CD4-positive, alpha-beta T cell treated with Interleukin-4 for 4 hours (primary cell): Measurements from ENCODE around the gene CFAP100.

Source experiments
- DNase-seq: peaks from one replicate; pipeline ENCODE4 v3.0.0-alpha.2; 2020

Gene CFAP100

DNA sequence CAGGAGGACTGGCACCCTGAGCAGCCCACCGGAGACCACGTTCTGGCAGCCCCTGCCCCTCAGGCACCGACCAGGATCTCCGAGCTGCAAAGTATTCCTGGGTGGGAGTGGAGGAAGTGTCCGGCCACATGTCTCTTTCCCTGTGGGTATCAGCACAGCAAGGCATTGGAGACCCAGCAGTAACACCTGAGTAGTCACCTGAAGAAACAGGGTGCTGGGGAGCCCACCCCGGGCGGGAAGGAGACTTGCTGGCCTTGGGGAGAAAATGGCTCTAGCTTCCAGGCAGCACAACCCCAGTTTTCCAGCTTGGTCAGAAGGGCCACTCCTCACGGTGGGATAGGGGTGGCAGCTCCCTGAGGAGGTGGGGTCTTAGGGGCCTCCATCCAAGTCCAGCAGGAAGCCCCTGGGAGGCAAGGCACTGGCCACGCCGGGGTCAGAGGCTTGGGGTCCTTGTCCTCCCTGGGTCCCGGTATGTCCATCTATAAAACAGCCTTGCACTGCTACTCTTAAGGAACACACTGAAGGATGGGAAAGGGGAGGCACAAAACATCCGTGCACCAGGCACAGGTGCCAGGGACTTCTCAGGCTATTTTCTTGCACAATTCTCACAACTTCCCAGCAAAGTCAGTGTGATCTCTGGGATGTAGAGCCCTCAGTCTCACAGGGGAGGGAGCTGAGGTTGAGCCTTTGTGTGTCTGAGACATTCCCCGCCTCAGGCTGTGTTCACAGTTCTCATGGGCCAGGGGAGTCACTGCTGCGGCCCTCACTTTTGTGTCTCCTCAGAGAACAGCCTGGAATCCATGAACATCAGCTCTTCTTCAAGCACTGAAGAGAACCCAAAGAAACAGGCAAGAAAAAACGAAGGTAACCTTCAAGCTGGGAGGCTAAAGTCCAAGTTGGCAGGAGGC lies 11.9 kb downstream of the CFAP100 start:
- DNase-seq = no peak

DNA sequence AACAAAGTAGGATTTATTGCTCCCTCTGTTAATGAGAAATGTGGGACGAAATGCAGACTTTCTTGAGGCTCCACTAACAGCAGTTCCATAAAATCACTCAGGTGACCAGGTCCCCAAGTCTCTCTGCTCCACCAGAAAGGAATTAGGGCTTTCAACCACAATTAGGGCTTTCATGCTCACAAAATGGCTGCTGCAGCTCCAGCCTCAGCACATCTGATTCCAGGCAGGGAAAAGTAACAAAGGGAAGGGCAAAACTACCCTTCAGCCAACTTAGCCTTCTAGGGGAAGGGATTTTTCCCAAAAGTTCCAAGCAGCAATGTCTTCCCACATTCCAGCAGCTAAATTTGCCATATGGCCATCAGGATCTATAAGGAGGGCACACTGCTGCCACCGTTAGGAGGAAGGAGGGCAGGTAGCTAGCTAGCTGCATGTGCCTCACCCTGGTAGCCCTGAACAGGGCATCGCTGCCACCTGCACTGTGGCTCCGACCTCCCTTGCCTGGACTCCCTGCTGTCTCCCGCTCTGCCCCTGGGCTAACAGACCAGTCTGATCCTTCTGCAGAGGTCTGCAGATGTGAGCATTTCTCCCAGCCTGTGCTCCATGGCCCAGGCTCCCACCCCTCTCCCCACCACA lies 12.8 kb downstream of the CFAP100 start:
- DNase-seq = no peak

DNA sequence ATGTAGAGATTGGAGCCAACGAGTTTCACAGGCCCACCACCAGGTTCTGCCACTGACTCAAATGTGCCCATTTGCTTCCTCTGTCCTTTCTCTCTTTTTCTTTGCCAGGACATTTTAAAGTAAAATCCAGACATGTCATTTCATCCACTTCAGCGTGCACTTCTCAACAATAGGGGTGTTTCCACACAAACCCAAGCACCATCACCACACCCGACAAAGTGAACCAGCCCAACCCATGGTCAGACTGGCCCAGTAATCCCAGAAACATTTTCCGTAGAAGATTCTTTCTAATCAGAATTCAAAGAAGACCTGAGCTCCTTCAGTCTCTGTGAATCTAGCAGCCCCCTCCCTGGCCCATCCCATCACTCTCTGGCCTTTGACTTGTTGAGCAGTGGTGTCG lies 13.4 kb downstream of the CFAP100 start:
- DNase-seq = no peak

DNA sequence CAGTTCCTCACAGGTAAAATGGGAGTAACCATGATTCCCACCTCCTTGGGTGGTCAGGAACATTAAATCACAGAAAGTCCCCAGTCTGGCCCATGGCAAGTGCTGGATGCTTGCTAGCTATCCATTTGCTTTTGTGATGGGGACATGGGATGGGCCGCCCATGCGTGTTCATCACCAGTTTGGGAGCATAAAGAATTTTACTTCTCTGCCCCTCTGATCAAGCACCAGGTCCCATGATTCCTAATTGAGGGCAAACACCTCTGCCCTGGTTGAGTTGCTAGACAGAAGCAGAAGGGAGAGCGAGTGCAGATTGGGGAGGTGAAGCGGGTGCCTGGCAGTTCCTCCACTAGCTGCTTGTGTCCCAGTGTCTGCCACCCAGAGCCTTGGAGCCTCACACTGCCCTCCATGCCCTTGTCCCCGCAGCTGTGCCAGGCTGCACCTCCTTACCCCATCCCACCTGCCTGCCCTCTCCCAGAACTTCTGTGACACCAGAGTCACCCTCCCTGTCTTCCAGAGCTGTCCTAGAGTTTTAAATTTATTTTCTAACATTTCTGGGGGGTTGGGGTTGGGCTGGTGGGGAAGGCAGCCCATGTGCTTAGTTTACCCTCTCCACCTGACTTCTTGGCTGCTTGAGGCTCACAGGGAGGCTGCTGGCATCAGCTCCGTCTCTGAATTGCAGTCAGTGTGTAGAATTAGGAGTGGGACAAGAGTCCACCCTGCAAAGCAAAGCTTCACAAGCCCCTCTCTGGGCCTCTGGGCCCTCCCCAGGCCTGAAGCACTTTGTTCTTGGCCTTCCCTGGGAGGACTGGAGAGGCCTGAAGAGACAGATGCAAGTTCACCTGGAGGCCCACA lies 18.4 kb downstream of the CFAP100 start:
- DNase-seq = no peak

DNA sequence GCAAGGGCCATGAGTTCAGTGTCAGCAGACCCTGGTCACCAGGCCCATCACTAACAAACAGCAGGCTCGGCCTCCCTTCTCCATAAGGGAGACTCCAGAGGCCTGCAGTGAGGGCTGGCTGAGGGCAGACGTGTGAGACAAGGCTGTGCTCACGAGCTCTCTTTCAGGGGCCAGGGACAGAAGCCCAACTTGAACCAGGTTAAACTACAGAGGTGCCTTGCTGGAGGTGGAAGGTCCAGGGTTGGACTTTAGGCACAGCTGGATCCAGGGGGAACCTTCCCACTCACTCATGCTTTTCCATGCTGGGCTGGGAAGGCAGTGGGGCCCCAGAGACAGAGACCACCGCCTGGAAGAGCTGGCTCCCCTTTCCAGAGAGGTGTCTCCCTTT lies 19.0 kb downstream of the CFAP100 start:
- no peak for DNase-seq

DNA sequence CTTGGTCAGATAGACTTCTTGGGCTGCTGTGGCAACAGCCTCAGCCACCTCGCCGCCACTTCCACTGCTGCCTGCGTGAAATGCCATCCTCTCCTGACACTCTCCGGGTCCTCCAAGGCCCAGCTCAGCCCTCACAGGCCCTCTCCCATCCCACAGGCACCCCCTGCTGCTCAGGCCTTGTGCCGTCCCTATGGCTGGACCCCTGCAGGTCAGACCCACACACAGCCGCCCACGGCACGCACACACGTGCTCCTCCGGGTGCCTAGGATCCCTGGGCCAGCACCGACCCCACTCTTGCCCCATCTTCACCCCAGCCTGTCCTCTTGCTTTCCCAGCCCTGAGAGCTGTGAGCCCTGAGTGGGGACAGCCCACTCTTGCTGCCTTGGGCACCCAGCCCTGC lies 19.7 kb downstream of the CFAP100 start:
- DNase-seq = no peak

DNA sequence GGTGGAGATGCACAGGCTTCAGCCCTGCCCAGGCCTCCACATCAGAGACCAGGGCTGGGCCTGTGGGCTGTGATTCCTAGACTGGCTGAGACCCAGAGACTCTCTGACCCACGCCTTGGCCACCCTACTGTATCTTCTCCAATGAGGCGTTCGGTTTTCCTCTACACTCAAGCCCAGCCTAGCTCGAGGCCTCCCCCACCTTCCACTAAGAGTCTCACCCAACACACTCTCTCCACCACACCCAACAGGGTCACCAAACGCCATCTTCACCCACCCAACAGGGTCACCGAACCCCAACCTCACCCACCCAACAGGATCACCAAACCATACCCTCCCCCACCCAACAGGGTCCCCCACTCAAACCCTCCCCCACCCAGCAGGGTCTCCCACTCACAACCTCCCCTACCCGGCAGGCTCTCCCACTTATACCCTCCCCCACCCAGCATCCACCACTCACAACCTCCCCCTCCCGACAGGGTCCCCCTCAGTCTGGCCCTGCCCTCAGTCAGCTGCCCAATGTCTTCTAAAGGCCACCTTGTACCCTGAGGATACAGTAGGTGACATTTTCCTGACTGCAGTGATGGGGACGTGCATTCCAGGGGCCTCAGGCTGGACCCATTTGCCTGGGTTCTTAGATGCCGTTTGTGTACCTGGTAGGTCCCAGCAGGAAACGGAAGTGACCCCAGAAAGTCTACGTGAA lies 20.4 kb downstream of the CFAP100 start:
- DNase-seq = no peak

DNA sequence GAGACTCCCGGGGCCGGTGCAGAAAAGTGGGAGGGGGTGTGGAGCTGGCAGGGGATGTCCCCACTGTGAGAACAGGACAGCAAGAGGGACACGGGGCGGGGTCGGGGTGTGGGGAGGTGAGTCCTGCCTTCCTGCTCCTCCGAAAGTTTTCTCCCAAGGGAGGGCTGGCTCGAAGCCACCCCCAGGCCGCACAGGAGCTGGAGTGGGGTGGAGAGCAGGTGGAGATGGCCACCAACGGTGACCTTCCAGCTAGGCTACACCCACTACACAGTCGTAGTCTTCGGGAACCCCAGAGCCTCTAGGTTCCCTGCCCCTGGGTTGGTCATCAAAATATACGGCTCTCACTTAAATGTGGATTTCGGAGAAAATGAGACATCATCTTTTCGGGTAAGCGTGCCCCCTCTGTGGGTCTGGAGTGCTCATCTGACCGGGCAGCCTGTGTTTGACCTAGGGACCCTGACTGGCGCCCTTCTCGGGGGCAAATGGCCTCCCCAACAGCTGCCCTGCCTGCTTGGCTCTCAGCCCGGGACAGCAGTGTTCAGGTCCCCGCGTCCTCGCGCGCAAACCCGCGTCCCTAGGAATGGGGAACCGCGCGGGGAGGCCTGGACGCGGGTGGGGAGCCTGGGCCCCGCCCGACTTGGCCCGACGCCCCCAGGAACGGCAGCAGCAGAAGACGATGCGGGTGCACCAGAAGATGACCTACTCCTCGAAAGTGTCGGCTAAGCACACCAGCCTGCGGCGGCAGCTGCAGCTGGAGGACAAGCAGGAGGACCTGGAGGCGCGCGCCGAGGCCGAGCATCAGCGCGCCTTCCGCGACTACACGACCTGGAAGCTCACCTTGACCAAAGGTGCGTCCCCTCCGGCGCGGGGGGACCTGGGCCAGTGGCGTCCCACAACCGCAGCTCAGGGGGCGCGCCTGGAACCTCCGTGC lies 21.2 kb downstream of the CFAP100 start:
- DNase-seq = no peak

DNA sequence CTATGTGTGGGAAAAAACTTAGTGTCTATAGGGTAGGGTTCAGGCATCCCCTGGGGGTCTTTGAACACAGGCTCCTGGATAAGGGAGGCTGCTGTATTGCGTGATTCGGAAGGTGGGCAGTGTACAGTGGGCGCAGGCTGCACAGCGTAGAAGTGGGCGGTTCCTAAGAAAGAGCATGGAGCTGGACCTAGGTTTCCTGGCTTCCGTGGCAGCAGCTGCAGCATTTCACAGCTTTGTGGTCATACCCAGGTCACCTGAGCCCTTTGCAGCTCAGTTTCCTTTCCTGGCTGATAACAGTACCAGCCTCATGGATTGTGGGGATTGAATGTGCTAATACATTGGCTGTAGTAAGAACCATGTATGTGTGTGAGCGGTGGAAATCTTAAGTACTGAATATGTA lies 22.2 kb downstream of the CFAP100 start:
- DNase-seq = no peak

DNA sequence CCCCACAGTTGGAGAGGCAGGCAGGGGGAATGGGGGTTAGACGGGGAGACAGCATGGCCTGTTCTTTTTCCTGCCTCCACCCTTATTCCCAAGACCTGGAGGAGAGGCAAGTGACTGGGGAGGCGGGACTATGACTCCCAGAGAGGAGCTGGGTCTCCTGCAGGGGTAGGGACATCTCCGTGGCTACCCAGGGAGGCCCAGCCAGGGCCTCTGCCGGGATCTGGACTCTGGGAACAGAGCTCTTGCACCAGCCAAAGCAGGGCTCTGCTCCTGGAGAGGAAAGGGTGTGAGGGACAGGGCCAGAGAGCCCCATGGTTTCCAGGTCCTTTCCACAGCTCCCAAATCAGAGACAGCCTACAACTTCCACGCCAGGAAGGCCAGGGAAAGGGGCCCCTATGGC lies 22.8 kb downstream of the CFAP100 start:
- no peak for DNase-seq

DNA sequence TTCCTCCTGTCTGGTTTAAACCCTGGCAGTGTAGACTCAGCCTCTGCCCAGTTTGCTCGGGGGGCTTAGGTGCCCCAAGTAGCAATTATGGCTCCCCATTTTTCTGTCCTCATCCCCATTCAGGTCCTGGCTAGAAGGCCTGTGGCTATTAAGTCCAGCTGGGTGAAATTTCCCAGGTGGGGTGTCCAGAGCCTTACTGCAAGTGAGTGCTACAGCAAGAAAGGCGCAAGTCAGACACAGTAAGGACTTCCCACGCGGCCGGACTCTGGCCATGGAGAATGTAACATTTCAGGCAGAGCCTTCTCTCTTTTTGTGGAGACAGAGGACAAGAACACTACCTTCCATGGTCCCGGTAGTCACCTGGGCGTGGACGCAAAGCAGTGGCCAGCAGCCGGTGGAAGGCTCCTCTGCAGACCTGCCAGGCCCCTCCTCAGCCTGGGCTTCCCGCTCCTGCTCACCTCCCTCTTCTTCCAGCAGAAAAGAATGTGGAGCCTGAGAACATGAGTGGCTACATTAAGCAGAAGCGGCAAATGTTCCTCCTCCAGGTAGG lies 23.3 kb downstream of the CFAP100 start:
- DNase-seq = no peak

DNA sequence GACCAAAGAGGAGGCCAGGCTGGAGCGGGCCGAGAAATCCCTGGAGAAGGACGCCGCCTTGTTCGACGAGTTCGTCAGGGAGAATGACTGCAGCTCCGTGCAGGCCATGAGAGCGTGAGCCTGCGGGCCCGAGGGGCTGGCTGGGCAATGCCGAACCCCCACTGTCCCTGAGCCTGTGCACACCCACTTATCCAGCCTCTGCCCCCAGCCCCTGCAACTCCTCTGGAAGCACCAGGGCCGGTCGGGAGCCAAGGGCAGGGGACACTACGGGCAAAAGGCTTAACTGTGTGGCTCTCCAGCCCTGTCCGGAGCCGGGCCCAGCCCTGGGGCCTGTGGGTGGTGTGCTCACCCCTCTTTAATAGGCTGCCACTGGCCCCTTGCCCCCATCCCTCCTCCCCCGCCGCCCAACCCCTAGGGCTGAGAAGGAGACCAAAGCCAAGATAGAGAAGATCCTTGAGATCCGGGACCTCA lies 24.0 kb downstream of the CFAP100 start:
- DNase-seq = no peak

DNA sequence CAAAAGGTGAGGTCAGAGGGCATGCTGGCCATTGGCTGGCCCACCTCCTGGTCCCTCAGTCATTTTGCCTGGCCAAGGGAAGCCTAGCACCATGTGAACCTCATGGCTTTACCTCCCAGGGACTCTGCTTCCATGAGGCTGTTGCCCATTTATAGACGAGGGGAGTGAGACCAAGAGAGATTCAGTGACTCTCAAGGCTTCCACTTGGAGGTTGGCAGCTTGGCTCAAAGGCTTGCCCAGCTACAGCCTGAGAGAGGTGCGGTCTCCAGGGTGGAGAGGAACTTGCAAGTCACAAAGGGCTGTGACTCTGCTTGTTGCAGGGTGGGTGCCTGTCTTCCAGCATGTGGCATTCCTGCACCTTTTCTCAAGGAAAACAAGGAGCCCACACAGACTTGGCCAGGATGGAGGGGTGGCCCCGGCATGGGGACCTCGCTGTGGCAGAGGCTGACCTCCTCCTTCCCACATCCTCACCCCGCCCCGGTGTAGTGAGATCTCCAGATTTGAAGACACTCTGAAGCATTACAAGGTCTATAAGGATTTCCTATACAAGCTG lies 24.5 kb downstream of the CFAP100 start:
- DNase-seq = no peak

DNA sequence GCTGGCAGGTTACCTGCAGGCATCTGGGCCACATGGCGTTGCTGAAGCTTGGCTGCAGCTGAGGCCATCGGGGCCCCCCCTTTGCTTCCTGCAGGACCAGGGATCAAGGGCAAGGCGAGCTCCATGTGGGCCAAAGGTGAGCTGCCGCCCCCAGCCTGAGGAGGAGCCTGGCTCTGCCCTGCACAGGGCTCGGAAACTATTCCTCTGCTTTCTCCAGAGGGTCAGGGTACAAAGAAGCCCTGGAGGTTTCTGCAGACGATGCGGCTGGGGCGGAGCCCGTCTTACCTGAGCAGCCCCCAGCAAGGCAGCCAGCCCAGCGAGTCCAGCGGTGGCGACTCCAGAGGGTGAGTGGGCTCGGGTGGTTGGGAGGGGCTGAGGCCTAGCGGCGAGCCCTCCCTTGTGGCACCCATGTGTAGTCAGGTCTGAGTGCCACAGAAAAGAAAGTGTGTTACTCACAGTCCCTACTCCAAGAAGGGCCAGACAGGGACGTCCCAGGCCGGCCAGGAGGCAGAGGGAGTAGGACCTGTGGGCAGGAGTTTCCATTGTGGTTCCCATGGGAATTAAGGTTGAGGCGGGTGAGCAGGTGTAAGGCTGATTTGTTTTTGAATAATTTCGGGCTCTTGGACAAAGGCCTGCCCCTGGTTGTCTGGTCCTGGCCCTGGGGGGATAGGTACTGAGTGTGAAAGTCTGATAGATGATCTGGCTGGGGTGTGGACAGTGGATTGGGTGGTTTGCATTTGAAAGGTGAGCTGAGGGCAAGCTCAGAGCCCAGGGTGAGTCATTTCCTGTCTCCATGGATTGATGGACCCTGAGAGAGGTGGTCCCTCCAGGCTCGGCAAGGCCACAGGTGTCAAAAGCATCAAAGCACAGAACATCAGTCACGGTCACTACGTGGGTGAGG lies 25.4 kb downstream of the CFAP100 start:
- DNase-seq = no peak

DNA sequence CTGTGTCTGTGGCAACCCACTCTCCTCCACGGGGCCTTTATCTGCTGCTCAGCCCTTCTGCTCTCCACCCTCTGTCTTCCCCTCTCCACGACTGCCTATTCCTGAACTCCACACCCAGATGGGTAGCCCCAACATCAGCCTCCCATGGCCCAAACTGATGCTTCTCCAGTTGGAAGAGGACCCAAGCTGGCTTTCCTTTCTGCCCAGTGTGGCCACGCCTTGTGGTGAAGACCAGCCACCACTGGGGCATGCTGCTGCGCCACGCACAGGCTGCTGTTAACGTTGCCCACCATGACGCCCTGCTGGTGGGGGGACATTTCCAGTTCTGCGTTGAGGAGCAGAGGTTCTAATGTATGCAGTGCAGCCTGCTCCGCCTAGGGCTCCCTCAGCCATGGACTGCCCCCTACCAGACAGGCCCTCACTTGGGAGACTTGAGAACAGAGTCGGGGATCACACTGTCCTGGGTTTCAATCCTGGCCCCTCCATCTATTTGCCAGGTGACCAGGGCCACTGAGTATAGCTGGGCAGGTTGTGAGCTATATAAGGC lies 26.9 kb downstream of the CFAP100 start:
- DNase-seq = no peak

DNA sequence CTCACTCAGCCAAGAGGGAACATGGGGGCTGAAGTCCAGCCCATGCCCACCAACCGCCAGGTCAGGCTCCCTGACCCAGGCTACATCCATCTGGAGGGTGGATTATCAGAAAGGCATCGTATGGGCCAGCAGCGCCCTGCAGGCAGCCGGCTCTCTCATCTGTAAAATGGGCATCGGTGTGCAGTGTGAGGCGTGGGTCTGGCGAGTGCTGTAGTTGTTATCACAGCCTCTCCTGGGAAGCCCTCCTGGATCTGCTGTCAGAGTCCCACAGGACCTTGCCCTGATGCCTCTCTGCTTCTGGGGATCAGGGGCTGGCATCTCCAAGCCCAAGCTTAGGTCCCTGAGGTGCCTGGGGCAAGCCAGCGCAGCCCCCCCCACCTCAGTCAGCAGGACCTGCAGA lies 27.4 kb downstream of the CFAP100 start:
- no peak for DNase-seq

DNA sequence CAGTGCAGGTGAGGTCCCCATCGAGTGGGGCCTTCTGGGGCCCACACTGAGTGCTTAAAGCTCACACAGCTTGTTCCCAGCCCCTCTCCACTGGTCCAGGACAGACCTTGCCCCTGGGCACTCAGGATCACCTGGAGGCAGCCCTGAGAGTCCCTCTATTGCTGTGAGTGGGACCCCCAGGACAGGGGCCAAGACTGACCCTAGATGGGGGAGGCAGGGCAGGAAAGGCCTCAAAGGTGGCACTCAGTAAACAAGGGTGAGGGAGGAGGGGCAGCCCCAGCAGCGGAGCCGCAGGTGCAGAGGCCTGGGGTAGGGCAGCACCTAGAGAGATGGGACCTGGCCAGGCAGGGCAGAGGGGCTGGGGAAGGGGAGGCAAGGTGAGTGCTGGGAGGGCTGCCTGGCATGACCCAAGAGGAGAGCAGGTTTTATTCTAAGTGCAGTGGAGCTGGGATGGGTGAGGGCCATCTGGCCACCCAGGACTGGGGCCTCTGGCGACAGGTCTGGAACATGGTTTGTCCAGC lies 27.9 kb downstream of the CFAP100 start:
- no peak for DNase-seq

DNA sequence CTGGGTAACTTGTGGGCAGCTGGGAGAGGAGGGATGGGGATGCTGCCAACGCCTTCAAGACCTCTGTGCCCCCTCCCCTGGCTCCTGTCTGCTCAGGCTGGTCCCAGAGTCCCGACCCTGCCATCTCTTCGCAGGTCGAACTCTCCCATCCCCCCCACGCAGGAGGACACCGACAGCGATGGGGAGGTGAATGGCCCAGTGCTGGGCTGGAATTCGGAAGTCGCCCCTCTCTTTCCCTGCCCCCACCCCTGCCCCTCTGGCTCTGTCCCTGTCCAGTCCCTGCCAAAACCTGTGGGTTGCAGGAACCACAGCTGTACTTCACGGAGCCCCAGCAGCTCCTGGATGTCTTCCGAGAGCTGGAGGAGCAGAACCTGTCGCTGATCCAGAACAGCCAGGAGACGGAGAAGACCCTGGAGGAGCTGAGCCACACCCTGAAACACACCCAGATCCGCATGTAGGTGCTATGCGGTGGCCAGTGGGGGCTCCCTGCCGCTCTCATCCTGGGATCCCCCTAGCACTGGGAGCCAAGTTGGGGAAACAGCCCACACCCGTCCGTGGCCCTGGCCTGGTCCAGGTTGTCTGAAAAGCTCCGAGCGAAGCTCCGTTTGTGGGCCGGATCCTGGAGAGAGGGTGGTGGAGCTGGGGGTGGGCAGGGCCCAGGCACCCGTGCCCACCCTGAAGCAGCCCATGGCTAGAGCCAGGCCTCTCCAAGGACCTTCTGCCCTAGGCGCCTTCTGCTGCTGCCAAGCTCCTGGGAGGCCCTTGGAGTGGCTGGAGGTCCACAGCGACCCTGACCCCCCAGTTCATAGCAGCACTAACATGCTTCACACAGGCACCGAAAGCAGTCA lies 28.7 kb downstream of the CFAP100 start:
- DNase-seq = no peak
